RWPE1 (cell line): Measurements from ENCODE around the gene KCNJ10.
"Not testable (repeated sequence)": the region's sequence is repeated elsewhere in the genome, so short reads cannot be mapped to it uniquely, and the experiment has no call there.

Experiments used
- CTCF ChIA-PET: fragments of 350-600 bp; sonication (Branson Sonifier 250); formaldehyde crosslinking; extraction: SDS; loops from one replicate; lab custom pipeline; 2021; lab: Yijun Ruan, JAX
- POLR2A ChIA-PET: fragments of 400-600 bp; formaldehyde crosslinking; extraction: SDS; loops from one replicate; lab custom pipeline; 2020; ENCODE audit warnings: antibody characterized with exemption; ENCODE audit not compliant: low non-redundant PET; lab: Yijun Ruan, JAX
- DNase-seq: peaks from one replicate; pipeline ENCODE4 v3.0.0; 2012; ENCODE audit warnings: low spot score
- H3K27ac ChIP-seq: fragments of 450-650 bp; 2 replicates; pipeline ENCODE4 v1.5.1; 2017
- CTCF ChIP-seq: fragments of 450-650 bp; conservative IDR thresholded peaks from 2 replicates; pipeline ENCODE4 v1.5.1; 2017; ENCODE audit warnings: low read depth, mild to moderate bottlenecking

KCNJ10 gene

GRCh38 chr1:160115545-160116282 lies 45.8 kb upstream of the KCNJ10 start, which contains the start of gene ATP1A2:
TSS of gene ATP1A2 (plus strand) at chr1:160115759. CDS start at chr1:160115862, 103 bp downstream.
- no peak within 1 kb of the TSS for H3K27ac ChIP-seq
- DNase-seq: no peak
- ChIA-PET CTCF (no interaction called here), POLR2A (no interaction called here)
- TF ChIP-seq CTCF: no peak

GRCh38 chr1:160114085-160114484 lies 44.1 kb upstream of the KCNJ10 start:
- POLR2A ChIA-PET: no interaction called here
- no peak for DNase-seq
- no peak overlapping the region for H3K27ac ChIP-seq
- TF ChIP-seq CTCF: no peak
- CTCF ChIA-PET: interaction anchor here (1.3 kb wide), 1 partner anchor 13 kb away, joined by 3 read pairs; no protein-coding TSS in a partner anchor

GRCh38 chr1:160113407-160113806 lies 43.4 kb upstream of the KCNJ10 start:
- ChIA-PET POLR2A (no interaction called here), CTCF (no interaction called here)
- DNase-seq: no peak
- H3K27ac ChIP-seq: no peak overlapping the region
- no peak for TF ChIP-seq CTCF

GRCh38 chr1:160112357-160112756 lies 42.4 kb upstream of the KCNJ10 start:
- ChIA-PET CTCF (no interaction called here), POLR2A (no interaction called here)
- no peak overlapping the region for H3K27ac ChIP-seq
- DNase-seq: no peak
- no peak for TF ChIP-seq CTCF

GRCh38 chr1:160111462-160111861 lies 41.5 kb upstream of the KCNJ10 start:
- CTCF ChIA-PET: interaction anchor here (0.7 kb wide), 1 partner anchor 21 kb away, joined by 3 read pairs; no protein-coding TSS in a partner anchor
- DNase-seq, H3K27ac ChIP-seq, POLR2A ChIA-PET: not testable (repeated sequence)

- no peak for TF ChIP-seq CTCF
- ChIA-PET POLR2A (no interaction called here), CTCF (interaction anchor here (0.6 to 1.8 kb wide), 3 partner anchors 9 to 288 kb away, joined by 3 to 5 read pairs (median 3); no protein-coding TSS in a partner anchor)
- DNase-seq: no peak
- no peak overlapping the region for H3K27ac ChIP-seq
These were observed 39.7 kb upstream of the KCNJ10 start for GRCh38 chr1:160109686-160110085.
